ENCODE results near the gene SUFU.

SUFU gene

GRCh38 chr10:102554531-102554930 lies 50.8 kb downstream of the SUFU start:
- DNase-seq = no peak

DNA sequence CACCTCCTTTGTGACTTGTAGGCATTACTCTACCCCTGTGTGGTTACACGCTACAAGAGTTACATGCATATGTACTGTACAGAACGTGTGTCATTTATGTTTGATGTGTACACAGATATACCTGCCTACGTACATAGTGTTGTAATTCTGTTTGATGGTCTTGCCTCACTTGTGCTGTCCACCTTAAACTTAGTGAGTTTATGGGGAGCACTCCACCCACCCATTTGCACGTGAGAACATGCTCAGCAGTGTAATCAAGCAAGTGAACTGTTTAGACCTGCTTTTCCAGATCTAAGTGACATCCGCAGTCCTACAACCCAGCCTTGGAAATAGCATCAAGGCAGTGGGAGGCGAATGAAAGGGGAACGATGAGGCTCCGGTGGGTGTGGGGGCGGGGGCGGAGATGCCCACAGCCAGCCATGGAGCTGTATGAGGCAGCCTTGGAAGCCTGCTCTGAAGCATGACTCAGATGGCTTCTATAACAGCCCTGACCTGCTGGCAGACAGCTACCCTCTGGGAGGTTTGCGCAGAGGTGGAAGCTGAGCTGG lies 52.1 kb downstream of the SUFU start:
- no peak for DNase-seq

DNA sequence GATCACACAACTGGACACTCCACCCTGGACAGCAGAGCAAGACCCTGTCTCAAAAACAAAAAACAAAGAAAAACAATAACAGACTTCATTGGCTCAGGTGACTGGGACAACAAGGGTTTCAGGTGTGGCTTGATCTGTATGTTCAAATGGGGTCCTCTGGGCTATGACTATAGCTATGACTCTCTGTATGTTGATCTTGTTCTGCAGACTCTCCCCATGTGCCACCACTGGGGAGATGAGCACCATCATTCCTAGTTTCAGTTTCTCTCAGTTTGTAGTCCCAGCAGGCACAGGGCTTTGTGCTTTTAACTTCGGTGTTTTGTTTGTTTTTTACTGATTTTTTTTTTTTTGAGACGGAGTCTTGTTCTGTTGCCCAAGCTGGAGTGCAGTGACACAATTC lies 53.8 kb downstream of the SUFU start:
- no peak for DNase-seq

- DNase-seq = no peak
Observed at GRCh38 chr10:102559764-102560163, 56.0 kb downstream of the SUFU start.

GRCh38 chr10:102564209-102564834 lies 60.5 kb downstream of the SUFU start:
- DNase-seq = no peak

DNA sequence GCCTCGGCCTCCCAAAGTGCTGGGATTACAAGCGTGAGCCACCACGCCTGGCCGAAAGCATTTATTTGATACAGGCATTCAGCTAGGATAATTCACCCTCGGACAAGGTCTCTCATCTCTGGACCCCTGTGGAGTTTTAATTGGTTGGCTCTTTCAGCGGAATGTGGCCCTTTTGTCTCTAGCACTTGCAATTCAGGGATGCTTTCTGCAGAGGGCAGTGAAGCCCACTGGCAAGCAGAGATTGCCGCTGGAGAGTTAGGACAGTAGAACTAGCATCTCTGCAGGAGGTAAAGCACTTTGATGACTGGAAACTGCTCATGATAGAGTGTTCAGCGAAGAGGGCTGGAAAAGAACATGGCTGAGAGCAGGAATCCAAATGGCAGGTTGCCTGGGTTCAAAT lies 62.0 kb downstream of the SUFU start:
- DNase-seq = no peak

DNA sequence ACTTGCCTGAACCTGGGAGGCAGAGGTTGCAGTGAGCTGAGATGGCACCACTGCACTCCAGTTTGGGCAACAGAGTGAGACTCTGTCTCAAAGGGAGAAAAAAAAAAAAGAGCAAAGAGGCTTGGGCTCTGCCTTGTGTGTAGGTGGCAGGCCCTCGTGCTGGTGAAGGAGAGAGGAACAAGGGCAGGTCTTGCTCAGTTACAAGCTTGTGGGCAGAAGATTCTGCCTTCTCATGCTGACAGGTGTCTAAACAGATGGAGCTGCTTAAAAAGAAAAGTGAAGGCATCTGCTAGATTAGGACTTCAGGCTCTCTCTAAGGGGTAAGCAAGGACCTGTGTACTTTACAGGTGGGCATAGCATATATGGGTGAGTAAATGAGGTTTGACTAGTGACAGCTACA lies 75.0 kb downstream of the SUFU start:
- DNase-seq = no peak

GRCh38 chr10:102579328-102579727 lies 75.6 kb downstream of the SUFU start:
- DNase-seq = no peak

GRCh38 chr10:102580230-102580629 lies 76.5 kb downstream of the SUFU start:
- no peak for DNase-seq

GRCh38 chr10:102581401-102581800 lies 77.6 kb downstream of the SUFU start:
- DNase-seq = no peak

GRCh38 chr10:102581981-102582580 lies 78.3 kb downstream of the SUFU start:
- no peak for DNase-seq

- DNase-seq = peak; percentile 82
Observed at GRCh38 chr10:102583435-102584417, 80.0 kb downstream of the SUFU start.

GRCh38 chr10:102585026-102585425 lies 81.3 kb downstream of the SUFU start:
- DNase-seq = no peak

GRCh38 chr10:102586858-102587257 lies 83.1 kb downstream of the SUFU start:
- DNase-seq = no peak

GRCh38 chr10:102588875-102589274 lies 85.1 kb downstream of the SUFU start:
- no peak for DNase-seq

GRCh38 chr10:102593074-102593803 lies 89.5 kb downstream of the SUFU start:
- DNase-seq = no peak

DNA sequence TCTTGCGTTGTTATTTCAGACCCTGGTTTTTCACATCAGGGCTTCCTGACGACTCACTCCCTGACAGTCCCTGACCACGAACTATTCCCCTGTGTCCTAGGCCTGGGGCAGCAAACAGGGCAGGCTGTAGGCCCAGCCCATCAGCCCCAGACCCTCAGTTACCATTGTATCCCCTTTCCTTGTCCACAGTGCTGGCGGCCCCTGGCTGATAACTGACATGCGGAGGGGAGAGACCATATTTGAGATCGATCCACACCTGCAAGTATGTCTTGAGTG lies 90.0 kb downstream of the SUFU start:
- no peak for DNase-seq

DNA sequence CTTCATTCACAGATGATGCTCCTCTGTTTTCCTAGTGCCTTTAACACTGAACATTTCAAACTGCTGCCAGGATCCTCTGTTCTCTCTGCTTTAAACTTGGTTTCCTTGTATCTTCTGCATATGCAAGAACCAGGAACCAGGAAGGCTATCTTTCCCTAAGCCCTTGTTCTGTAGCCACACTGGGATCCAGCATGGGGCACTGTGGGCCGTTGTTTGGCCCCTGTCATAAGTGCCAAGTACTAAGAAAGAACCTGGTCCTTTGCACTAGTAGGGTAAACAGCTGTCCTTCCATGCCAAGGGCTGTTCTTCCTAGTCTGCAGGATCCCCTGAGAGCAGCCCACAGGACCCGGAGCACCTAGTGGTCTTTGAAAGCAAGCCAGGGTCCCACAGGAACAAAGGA lies 91.5 kb downstream of the SUFU start:
- no peak for DNase-seq

GRCh38 chr10:102595897-102596296 lies 92.1 kb downstream of the SUFU start:
- DNase-seq = no peak

- DNase-seq = no peak
Observed at GRCh38 chr10:102596506-102596971, 92.8 kb downstream of the SUFU start.

- no peak for DNase-seq
Observed at GRCh38 chr10:102597131-102597991, 93.6 kb downstream of the SUFU start.

GRCh38 chr10:102598243-102598642 lies 94.5 kb downstream of the SUFU start:
- DNase-seq = no peak
